Measurements from ENCODE around the gene CDSN.

GRCh38 chr6:31074401-31074800, 45.8 kb downstream of the CDSN start:
- TF ChIP-seq, protein P1, sequence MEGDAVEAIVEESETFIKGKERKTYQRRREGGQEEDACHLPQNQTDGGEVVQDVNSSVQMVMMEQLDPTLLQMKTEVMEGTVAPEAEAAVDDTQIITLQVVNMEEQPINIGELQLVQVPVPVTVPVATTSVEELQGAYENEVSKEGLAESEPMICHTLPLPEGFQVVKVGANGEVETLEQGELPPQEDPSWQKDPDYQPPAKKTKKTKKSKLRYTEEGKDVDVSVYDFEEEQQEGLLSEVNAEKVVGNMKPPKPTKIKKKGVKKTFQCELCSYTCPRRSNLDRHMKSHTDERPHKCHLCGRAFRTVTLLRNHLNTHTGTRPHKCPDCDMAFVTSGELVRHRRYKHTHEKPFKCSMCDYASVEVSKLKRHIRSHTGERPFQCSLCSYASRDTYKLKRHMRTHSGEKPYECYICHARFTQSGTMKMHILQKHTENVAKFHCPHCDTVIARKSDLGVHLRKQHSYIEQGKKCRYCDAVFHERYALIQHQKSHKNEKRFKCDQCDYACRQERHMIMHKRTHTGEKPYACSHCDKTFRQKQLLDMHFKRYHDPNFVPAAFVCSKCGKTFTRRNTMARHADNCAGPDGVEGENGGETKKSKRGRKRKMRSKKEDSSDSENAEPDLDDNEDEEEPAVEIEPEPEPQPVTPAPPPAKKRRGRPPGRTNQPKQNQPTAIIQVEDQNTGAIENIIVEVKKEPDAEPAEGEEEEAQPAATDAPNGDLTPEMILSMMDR (IDR thresholded peaks at IDR 0.05): no peak
- TF ChIP-seq BHLHE40 (IDR thresholded peaks at IDR 0.05; ENCODE audit: low read depth, low read length): no peak
- no peak for TF ChIP-seq NPAS2 (CRISPR knock-in tag; IDR thresholded peaks at IDR 0.05; ENCODE audit: borderline replicate concordance)
- TF ChIP-seq REST (IDR thresholded peaks at IDR 0.05): no peak
- TF ChIP-seq SMC3 (IDR thresholded peaks at IDR 0.05): no peak
- TF ChIP-seq POLR2A (IDR thresholded peaks at IDR 0.05; ENCODE audit: low read length): no peak
- TF ChIP-seq SREBF2 (IDR thresholded peaks at IDR 0.05): no peak
- TF ChIP-seq RAD21 (conservative IDR thresholded peaks at IDR 0.05 in 1 of 2, IDR thresholded peaks at IDR 0.05 in 1 of 2): no peak
- TF ChIP-seq KDM5A (IDR thresholded peaks at IDR 0.05): no peak
- no peak for TF ChIP-seq FOSB (CRISPR knock-in tag; IDR thresholded peaks at IDR 0.05)

All from A549 (cell line).